Upper lobe of right lung (tissue), 1 donor: ENCODE data around the gene ARHGEF10L. TPM values are rescaled to one million over a fixed set of nuclear protein-coding genes. Genes with fewer than 3 reads are reported as not detected.

Source experiments
- ATAC-seq: fragments of 200-7000 bp; cut with Tn5 transposase; one replicate; pipeline ENCODE4 v1.9.1; 2020; ENCODE audit warnings: mild to moderate bottlenecking, moderate library complexity
- DNase-seq: peaks from one replicate; pipeline ENCODE4 v3.0.0-alpha.2; 2020
- H3K27ac ChIP-seq: fragments of 200-600 bp; one replicate; pipeline ENCODE4 v1.8.0; 2022
- H3K27me3 ChIP-seq: fragments of 200-600 bp; one replicate; pipeline ENCODE4 v1.8.0; 2022; ENCODE audit warnings: mild to moderate bottlenecking
- H3K36me3 ChIP-seq: fragments of 200-600 bp; one replicate; pipeline ENCODE4 v1.8.0; 2022
- H3K4me1 ChIP-seq: fragments of 200-600 bp; one replicate; pipeline ENCODE4 v1.8.0; 2022
- H3K4me3 ChIP-seq: fragments of 200-600 bp; one replicate; pipeline ENCODE4 v1.8.0; 2022; ENCODE audit warnings: mild to moderate bottlenecking
- H3K9me3 ChIP-seq: fragments of 200-600 bp; one replicate; pipeline ENCODE4 v1.8.0; 2022
- intact Hi-C: fragments of 100-400 bp; cut with DNase I; formaldehyde crosslinking; loops from one replicate; pipeline ENCODE4 v1.11.0; 2022
- total RNA-seq: library from RNA; stranded (reverse); fragmentation: NEBNext Ultra II Directional; extraction: Animal tissue kit (Norgen Biotek cat#: 25700); gene quantifications from one replicate; pipeline ENCODE4 v1.2.1, GENCODE V29; 2021
- TF ChIP-seq, protein P1 (sequence below): fragments of 200-600 bp; IDR thresholded peaks from one replicate; pipeline ENCODE4 v1.8.0; 2022; ENCODE audit warnings: antibody characterized with exemption
- donor health status: DM: no; HTN: yes; CAD: no; lungs with severe emphysema.

ARHGEF10L gene
- total RNA-seq, 1 donor from 2014 or later: 34.1 TPM

DNA sequence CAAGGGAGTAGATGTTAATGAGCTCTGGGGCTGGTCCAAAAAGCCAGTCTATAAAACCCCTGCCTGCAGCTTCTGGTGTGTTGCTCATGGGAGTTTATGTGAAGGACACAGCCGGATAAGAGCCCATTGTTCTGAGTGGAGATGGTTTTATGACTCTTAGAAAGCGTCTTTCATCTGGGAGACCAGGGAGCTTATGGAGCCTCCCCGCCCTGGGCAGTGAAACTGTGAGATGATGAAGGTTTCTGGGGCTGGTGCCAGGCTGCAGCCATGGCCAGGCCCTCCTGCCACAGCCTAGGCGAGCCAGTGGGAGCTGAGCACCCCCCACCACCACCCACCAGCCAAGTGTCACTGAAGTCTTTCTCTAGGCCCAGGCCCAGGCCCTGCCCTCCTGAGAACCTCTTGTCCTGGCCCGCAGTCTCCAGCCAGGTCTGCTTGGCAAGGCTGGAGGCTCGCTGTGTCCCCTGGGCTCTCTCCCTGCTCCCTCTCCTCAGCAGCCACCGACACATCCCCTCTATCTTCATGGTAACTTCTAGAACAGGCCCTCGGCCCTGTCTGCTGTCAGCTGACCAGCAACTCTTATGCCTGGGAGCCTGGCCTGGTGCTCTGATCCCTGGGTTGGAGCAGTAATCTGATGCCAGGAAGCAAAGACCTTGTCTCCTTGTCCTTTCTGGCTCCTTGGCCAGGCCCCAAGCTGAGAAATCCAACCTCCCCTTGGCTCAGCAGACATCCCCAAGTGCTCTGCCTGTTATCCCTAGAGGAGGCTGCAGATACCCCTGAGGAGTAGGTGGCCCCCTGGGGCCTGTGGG, 7.6 kb upstream of the ARHGEF10L start:
- Histone ChIP-seq H3K27ac (no peak overlapping the region), H3K36me3 (no peaks in the 10 kb centered on the region), H3K4me3 (no peak overlapping the region), H3K4me1 (no peaks in the 10 kb centered on the region), H3K27me3 (no peaks in the 10 kb centered on the region), H3K9me3 (no peaks in the 10 kb centered on the region)
- intact Hi-C loops: no loop called here
- TF ChIP-seq, protein P1, sequence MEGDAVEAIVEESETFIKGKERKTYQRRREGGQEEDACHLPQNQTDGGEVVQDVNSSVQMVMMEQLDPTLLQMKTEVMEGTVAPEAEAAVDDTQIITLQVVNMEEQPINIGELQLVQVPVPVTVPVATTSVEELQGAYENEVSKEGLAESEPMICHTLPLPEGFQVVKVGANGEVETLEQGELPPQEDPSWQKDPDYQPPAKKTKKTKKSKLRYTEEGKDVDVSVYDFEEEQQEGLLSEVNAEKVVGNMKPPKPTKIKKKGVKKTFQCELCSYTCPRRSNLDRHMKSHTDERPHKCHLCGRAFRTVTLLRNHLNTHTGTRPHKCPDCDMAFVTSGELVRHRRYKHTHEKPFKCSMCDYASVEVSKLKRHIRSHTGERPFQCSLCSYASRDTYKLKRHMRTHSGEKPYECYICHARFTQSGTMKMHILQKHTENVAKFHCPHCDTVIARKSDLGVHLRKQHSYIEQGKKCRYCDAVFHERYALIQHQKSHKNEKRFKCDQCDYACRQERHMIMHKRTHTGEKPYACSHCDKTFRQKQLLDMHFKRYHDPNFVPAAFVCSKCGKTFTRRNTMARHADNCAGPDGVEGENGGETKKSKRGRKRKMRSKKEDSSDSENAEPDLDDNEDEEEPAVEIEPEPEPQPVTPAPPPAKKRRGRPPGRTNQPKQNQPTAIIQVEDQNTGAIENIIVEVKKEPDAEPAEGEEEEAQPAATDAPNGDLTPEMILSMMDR: no peak
- peak; percentile 25 for ATAC-seq
- DNase-seq: no peak

DNA sequence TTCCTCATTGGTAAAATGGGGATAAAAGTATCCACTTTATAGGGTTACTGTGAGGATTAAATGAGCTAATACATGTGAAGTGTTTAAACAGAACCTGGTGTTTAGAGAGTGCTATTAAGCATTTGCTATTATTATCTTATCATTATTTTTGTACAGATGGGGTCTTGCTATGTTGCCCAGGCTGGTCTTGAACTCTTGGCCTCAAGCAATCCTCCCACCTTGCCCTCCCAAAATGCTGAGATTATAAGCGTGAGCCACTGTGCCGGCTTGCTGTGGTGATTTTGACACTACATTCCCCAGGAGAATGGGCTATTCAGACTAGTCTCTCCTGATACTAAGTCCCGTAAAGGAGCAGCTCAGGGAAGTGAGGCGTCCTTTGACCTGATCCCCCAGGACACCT, 6.3 kb upstream of the ARHGEF10L start:
- TF ChIP-seq, protein P1: no peak
- H3K4me1 ChIP-seq: no peaks in the 10 kb centered on the region
- H3K27ac ChIP-seq: no peak overlapping the region
- DNase-seq: no peak
- H3K9me3 ChIP-seq: no peaks in the 10 kb centered on the region
- intact Hi-C loops: no loop called here
- no peaks in the 10 kb centered on the region for H3K36me3 ChIP-seq
- ATAC-seq: no peak
- H3K27me3 ChIP-seq: no peaks in the 10 kb centered on the region
- no peak overlapping the region for H3K4me3 ChIP-seq

DNA sequence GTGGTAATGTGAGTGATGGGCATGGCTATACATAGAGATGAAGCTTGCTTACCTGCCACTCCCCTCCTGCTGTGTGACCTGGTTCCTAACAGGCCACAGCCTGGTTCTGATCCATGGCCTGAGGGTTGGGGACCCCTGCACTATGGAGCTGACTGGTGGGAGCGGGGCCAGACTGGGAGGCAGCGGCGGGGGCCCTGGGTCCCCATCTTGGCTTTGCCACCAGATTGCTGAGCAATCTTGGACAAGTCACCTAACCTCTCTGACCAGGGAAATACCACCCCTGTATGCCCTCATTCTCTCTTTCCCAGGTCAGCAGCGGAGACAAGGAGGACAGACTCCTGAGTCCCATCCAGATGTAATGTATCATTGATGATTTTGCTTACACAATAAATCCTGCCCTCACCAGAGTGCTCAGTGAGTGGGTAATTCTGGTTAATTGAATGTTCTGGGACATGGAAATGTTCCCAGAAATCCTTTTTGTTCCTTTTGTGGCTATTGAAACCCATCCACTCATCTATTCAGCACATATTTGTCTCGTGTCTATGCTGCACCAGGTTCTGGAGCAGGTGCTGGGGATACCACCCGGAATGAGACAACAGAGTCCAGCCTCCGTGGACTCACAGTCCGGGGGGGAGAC, 4.1 kb upstream of the ARHGEF10L start:
- ATAC-seq (no peak), DNase-seq (no peak)
- H3K27me3 ChIP-seq: peaks cover 6% of the 10 kb centered on the region
- TF ChIP-seq, protein P1: no peak
- H3K4me3 ChIP-seq: no peak overlapping the region
- H3K4me1 ChIP-seq: peaks cover 6% of the 10 kb centered on the region
- H3K9me3 ChIP-seq: no peaks in the 10 kb centered on the region
- no peaks in the 10 kb centered on the region for H3K36me3 ChIP-seq
- no peak overlapping the region for H3K27ac ChIP-seq
- intact Hi-C loops: no loop called here

DNA sequence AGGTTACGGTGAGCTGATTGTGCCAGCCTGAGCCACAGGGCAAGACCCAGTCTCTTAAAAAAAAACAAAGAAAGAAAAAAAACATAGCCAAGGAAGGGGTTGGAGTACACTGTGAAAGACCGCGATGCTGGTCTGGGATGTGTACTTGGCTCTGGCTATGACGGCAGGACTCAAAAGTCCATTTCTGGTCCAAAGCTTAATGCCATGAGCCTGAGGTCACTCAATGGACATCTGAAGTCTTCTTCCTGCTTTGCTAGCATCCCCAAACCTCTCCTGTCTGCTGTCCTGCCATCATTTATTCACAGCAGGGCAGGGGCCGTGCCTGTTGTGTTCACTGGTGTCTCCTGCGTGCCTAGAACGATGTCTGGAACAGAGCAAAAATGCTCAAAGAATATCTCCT, 1.5 kb upstream of the ARHGEF10L start:
- no peak for DNase-seq

DNA sequence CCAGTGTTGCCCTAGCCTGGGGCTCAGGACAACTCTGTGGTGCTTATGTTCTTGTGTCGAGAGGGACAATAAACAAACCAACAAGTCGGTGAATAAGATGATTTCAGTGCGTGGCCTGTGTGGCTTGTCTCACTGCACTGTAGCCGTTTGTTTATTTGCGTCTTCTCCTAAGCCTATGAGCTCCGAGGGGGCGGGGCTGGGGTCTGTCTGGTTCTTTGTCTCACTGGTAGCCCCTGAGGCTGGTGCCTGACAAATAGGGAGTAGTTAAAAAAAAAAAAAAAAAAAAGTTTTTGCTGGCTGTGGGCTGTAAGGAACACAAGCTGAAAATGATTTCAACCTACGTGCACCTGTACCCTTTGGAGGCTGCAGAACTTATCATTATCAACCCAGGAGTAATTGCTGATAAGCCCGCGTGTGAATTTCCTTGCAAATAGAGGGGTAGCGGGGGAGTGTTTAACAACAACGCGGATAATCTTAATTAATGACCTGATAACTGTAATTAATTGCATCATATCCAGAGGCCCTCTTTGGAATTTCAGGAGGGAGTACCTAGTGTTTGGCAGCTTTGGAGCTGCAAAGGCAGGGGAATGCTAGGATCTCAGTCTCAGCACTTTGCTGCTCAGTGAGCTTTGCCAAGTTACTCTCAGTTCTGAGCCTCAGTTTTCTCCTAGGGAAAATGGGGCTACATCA, 925 bp upstream of the ARHGEF10L start:
- Histone ChIP-seq H3K4me3 (no peak overlapping the region), H3K27ac (peak overlapping the region; percentile 55), H3K27me3 (peaks cover 7% of the 10 kb centered on the region), H3K4me1 (peaks cover 18% of the 10 kb centered on the region), H3K9me3 (no peaks in the 10 kb centered on the region), H3K36me3 (no peaks in the 10 kb centered on the region)
- DNase-seq: no peak
- ATAC-seq: peak; percentile 11
- intact Hi-C loops: no loop called here
- TF ChIP-seq, protein P1: no peak

More for the DNA sequence above, 1.5 kb upstream of the ARHGEF10L start:
- Histone ChIP-seq H3K4me1 (peaks cover 18% of the 10 kb centered on the region), H3K9me3 (no peaks in the 10 kb centered on the region), H3K27ac (no peak overlapping the region), H3K4me3 (no peak overlapping the region), H3K27me3 (peaks cover 7% of the 10 kb centered on the region), H3K36me3 (no peaks in the 10 kb centered on the region)
- TF ChIP-seq, protein P1: no peak
- intact Hi-C loops: no loop called here
- ATAC-seq: no peak
